OCI-LY1 (cell line): Measurements from ENCODE around the gene ABTB2.

ENCODE experiments used
- EZH2 ChIP-seq: fragments of 200-600 bp; sonication (generic), shearing (Covaris generic); IDR thresholded peaks from 2 replicates; pipeline ENCODE4 v1.8.0; 2017; ENCODE audit warnings: borderline replicate concordance, mixed run types, mild to moderate bottlenecking, antibody characterized with exemption, low read length, moderate library complexity, mixed read lengths
- TF ChIP-seq, protein P1 (sequence below): fragments of 200-600 bp; sonication (generic), shearing (Covaris generic); IDR thresholded peaks from 2 replicates; pipeline ENCODE4 v1.5.1; 2017; ENCODE audit warnings: mild to moderate bottlenecking, antibody characterized with exemption, low read length, moderate library complexity, mixed read lengths

GRCh38 chr11:34276352-34276864 is 81.4 kb downstream of the ABTB2 start:
- TF ChIP-seq, protein P1, sequence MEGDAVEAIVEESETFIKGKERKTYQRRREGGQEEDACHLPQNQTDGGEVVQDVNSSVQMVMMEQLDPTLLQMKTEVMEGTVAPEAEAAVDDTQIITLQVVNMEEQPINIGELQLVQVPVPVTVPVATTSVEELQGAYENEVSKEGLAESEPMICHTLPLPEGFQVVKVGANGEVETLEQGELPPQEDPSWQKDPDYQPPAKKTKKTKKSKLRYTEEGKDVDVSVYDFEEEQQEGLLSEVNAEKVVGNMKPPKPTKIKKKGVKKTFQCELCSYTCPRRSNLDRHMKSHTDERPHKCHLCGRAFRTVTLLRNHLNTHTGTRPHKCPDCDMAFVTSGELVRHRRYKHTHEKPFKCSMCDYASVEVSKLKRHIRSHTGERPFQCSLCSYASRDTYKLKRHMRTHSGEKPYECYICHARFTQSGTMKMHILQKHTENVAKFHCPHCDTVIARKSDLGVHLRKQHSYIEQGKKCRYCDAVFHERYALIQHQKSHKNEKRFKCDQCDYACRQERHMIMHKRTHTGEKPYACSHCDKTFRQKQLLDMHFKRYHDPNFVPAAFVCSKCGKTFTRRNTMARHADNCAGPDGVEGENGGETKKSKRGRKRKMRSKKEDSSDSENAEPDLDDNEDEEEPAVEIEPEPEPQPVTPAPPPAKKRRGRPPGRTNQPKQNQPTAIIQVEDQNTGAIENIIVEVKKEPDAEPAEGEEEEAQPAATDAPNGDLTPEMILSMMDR: no peak
- TF ChIP-seq EZH2: no peak
